ENCODE results near the gene KLHL17. TPM values are rescaled to one million over a fixed set of nuclear protein-coding genes. Genes with fewer than 3 reads are reported as not detected.

The KLHL17 gene
- total RNA-seq, 1 donor: 5.0 TPM

DNA sequence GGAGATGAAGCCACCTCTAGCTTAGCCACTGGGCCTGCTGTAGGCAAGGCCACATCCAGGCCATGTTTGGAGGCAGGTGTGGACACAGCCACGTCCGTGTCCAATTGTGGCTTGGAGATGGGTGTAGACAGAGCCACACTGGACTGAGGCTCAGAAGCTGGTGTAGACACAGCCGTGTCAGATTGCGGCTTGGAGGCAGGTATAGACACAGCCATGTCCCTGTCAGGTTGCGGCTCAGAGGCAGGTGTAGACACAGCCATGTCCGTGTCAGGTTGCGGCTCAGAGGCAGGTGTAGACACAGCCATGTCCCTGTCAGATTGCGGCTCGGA is 19.3 kb downstream of the KLHL17 start:
- H3K4me3 ChIP-seq (ENCODE audit: low read depth, low read length): no peak overlapping the region
- TF ChIP-seq, protein P1, sequence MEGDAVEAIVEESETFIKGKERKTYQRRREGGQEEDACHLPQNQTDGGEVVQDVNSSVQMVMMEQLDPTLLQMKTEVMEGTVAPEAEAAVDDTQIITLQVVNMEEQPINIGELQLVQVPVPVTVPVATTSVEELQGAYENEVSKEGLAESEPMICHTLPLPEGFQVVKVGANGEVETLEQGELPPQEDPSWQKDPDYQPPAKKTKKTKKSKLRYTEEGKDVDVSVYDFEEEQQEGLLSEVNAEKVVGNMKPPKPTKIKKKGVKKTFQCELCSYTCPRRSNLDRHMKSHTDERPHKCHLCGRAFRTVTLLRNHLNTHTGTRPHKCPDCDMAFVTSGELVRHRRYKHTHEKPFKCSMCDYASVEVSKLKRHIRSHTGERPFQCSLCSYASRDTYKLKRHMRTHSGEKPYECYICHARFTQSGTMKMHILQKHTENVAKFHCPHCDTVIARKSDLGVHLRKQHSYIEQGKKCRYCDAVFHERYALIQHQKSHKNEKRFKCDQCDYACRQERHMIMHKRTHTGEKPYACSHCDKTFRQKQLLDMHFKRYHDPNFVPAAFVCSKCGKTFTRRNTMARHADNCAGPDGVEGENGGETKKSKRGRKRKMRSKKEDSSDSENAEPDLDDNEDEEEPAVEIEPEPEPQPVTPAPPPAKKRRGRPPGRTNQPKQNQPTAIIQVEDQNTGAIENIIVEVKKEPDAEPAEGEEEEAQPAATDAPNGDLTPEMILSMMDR (IDR thresholded peaks at IDR 0.05; ENCODE audit: insufficient read depth, low read length): no peak
- DNase-seq (ENCODE audit: low read depth): no peak

DNA sequence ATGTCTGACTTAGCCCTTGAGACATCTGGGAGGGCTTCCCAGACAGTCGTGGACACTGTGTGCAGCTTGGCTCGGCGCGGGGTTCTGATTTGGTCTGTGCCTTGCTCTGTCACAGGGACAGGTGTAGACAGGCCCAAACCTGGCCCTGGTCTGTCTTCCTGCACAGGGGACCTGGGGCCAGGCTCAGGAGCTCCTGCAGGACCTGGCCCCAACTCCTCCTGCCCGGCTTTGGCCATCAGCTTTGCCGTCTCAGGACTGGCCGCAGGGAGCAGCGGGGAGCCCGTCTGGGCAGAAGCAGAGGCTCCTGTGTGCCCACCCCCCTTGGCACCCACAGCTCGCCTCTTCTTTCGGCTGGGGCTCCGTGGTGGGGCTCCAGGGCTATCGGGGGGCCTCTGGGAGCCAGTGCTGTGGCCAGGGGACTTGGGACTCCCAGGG is 19.8 kb downstream of the KLHL17 start:
- no peak for DNase-seq (ENCODE audit: low read depth)
- TF ChIP-seq, protein P1 (IDR thresholded peaks at IDR 0.05; ENCODE audit: insufficient read depth, low read length): no peak
- H3K4me3 ChIP-seq (ENCODE audit: low read depth, low read length): no peak overlapping the region

DNA sequence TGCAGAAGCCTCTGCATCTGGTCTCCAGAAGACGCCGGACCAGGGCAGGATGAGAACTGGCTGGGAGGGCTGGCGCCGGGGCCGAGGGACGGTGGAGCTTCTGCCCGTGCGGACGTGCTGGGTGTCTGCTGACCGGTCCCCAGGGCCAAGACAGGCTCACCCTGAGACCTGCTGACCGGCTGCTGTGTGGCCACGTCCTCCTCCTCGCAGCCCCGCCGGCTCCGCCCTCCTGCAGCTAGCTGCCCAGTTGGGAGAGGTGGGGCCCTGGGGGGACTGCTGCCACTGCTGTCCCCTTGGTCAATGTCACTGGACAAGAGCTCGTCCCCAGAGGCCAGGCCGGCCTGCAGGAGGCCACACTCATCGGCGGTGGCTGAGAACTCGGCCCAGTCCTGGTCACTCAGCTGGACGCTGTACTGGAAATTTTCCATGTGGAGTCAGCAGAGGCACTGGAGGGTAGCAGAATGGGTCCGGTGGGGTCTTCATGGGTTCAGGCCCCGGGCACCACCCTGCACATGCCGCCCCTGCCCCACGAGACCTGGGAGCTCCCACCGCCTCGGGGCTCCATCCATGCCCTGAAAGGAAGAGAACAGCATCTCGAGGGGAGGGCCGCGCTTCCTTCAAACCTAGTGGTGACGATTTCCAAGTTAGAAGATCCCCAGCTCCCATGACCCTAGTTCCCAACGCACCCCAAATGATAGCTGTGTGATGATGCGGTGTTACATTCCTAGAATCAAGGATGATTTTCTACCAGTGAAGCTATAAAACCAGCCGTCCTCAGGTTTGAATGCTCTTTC is 20.4 kb downstream of the KLHL17 start:
- TF ChIP-seq, protein P1 (IDR thresholded peaks at IDR 0.05; ENCODE audit: insufficient read depth, low read length): no peak
- DNase-seq (ENCODE audit: low read depth): no peak
- H3K4me3 ChIP-seq (ENCODE audit: low read depth, low read length): no peak overlapping the region

DNA sequence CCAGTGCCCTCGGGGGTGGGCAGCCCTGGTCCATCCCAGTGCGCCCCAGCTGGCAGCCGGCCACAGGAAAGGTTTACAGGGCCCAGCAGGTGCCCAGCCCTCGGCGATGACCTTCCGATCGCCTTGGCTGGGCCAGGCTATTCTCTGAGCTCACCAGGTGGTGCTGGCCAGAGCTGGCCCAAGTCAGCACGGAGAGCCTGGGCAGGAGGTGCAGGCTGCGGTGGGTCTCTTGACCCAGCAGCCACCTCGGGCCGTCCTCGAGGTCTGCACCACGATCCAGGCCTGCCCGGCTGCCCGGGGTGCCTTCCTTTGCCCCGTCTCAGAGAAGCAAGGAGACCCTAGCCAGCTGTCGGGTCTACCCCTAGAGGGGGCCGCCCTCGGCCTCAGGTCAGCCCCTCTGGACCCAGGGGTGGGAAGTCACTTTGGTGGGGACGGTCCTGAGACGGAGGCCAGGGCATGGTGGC is 21.1 kb downstream of the KLHL17 start:
- H3K4me3 ChIP-seq (ENCODE audit: low read depth, low read length): no peak overlapping the region
- TF ChIP-seq, protein P1 (IDR thresholded peaks at IDR 0.05; ENCODE audit: insufficient read depth, low read length): no peak
- no peak for DNase-seq (ENCODE audit: low read depth)

DNA sequence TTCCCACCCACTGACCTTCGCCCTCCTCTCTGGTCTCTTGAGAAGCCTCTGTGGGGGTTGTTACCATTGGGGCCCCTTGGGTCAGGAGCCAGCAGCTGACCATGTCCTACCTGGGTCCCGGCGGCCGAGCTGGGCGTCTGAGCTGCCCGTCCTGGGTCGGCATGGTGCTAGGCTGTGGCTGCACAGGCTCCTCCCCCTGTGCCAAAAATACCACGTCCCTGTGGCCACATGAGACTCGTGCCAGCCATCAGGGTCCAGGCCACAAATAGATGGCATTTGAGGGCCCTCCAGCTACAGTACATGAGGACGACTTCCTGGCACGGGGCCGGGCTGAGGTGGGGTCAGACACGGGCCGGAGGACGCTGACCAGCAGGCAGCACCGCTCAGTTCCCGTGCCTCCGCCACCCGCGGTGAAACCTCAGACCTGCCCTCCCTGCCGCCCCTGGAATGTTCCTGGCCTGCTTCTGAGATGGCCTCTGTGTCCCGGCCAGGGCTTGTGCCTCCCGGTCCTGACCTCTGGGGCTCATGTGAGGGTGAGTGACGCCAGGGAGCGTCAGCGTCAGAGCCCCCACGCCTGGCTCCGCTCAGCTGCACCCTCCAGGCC is 21.7 kb downstream of the KLHL17 start, which contains the start of gene PERM1:
PERM1 (minus strand) TSS at position 139 of the 604 bp plus-strand sequence. CDS start 1,064 bp downstream, outside the sequence.
- DNase-seq (ENCODE audit: low read depth): no peak
- TF ChIP-seq, protein P1 (IDR thresholded peaks at IDR 0.05; ENCODE audit: insufficient read depth, low read length): no peak
- H3K4me3 ChIP-seq (ENCODE audit: low read depth, low read length): no peak within 1 kb of the TSS

DNA sequence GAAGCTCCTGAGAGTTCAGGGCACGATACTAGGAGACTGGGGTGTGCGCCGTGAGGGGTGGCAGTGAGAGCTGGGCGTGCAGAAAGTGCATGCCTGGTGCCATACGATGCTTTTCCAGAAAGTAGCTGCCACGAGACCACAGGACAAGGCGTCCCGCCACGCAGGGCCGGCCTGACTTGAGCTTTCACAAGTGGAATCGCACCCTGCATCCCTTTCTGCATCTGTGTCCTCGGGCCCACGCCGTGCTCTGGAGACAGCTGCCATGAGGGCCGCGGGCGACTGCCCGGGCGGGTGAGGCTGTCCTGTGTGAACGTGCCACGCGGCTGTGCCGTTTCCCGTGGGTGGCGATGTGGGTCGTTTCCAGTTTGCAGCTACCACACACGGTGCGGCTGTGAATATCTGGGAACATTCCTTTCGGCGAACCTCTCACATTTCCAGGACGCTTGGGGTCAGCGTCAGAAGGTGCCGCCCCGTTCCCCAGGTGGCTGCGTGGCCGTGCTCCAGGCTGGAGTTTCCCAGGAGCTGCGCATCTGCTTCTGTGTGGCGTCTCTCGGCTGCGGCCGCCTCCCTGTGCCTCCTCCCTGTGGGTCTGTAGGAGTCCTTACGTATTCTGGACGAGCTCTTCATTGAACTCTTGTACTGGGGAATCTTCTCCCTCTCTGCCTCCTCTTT is 22.5 kb downstream of the KLHL17 start:
- TF ChIP-seq, protein P1 (IDR thresholded peaks at IDR 0.05; ENCODE audit: insufficient read depth, low read length): no peak
- no peak for DNase-seq (ENCODE audit: low read depth)
- no peak overlapping the region for H3K4me3 ChIP-seq (ENCODE audit: low read depth, low read length)

Measured in fibroblast of the aortic adventitia (primary cell).